Thyroid gland (tissue), 4 donors: ENCODE data around the gene RPL31.

ENCODE experiments used
- POLR2A ChIP-seq, 2 donors: fragments of 450-650 bp; IDR thresholded peaks; one replicate each; pipeline ENCODE4 v1.6.1; 2017; ENCODE audit warnings: antibody characterized with exemption in 2 of 2, mild to moderate bottlenecking in 2 of 2, moderate library complexity in 1 of 2
- TF ChIP-seq, protein P1 (sequence below), 6 experiments: fragments of 200-600 bp in 3 of 6; fragments of 450-650 bp in 3 of 6; sonication (generic) in 3 of 6; IDR thresholded peaks; one replicate each; pipeline ENCODE4 v1.5.1; 2016 to 2019; ENCODE audit warnings: antibody characterized with exemption in 6 of 6, mild to moderate bottlenecking in 2 of 6, inconsistent platforms in 1 of 6, moderate library complexity in 1 of 6

DNA sequence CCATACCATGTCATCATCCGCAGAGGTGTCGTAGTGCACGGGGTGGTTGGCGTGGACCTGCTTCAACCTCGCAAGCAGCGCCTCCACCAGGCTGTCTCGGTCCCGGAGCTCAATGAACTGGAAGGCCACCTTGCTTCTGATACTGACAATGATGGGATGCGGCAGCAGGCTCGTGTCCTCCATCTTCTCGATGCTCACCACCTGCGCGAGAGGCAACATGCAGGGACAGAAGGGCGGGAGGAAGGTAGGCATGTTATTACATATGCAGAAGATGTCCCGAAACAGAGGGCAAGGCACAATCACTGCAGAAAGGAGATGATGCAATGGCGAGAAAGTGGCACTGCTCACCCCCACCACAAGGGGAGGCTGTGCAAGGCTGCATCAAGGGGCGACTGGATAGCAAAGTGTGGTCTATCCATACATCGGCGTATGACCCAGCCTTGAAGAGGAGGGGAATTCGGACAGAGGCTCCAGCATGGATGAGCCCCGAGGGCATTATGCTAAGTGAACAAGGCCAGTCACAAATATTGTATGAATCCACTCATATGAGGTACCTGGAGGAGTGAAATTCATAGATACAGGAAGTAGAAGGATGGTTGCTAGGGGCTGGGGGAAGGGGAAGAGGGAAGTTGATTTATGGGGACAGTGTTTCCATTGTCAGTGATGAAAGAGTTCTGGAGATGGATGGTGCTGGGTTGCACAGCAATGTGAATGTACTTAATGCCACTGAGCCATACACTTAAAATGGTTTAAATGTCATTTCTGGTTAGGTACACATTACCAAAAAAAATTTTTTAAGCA lies 36.6 kb downstream of the RPL31 start:
- TF ChIP-seq, protein P1, sequence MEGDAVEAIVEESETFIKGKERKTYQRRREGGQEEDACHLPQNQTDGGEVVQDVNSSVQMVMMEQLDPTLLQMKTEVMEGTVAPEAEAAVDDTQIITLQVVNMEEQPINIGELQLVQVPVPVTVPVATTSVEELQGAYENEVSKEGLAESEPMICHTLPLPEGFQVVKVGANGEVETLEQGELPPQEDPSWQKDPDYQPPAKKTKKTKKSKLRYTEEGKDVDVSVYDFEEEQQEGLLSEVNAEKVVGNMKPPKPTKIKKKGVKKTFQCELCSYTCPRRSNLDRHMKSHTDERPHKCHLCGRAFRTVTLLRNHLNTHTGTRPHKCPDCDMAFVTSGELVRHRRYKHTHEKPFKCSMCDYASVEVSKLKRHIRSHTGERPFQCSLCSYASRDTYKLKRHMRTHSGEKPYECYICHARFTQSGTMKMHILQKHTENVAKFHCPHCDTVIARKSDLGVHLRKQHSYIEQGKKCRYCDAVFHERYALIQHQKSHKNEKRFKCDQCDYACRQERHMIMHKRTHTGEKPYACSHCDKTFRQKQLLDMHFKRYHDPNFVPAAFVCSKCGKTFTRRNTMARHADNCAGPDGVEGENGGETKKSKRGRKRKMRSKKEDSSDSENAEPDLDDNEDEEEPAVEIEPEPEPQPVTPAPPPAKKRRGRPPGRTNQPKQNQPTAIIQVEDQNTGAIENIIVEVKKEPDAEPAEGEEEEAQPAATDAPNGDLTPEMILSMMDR (IDR thresholded peaks at IDR 0.05): no peak
- TF ChIP-seq POLR2A (IDR thresholded peaks at IDR 0.05): no peak
